ENCODE results near the gene SPRN.

Gene SPRN

DNA sequence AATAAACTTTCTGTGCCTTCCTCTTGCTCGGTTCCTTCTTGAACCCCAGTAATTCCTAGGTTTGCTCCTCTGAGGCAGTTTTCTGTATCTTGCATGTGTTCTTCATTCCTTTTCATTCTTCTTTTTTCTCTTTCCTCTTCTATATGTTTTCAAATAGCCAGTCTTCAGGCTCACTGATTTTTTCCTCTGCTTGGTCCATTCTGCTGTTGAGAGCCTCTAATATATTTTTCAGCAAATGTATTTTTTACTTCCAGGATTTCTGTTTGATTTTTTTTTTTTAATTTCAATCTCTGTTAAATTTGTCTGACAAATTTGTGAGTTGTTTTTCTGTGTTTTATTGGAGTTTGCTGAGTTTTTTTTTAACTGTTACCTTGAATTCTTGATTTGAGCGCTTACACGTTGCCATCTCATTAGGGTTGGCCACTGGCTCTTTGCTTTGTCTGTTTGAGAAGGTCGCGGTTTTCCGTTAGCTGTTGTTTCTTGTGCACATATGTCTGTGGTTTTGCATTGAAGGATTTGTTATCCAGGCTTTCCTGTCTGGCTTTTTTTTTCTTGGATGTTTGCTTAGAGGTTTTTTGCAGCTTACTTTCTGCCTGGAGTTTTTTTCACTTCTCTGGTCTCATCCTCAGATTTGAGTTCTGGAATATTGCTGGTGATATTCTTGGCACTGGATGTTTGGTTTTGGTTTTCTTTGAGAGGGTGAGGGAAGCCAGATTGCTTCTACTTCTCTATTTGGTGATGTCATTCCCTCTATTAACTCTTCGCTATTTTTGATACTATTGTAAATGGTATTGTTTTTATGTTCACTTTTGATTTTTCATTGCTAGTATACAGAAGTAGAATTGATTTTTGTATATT, 12.7 kb downstream of the SPRN start:
- no peak for DNase-seq

- no peak for DNase-seq
Observed at GRCh38 chr10:133405844-133406527, 18.4 kb downstream of the SPRN start.

DNA sequence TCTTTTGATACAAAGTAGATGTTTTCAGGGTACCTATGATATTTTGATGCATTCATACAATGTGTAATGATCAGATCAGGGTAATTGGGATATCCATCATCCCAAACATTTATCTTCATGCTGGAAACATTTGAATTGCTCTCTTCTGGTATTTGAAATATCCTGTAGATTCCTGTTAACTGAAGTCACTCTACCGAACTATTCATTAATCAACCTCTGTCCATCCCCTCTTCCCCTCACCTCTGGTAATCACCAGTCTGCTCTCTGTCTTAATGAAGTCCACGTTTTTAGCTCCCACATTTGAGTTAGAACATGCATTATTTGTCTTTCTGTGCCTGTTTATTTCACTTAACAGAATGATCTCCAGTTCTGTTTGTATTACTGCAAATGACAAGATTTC, 19.2 kb downstream of the SPRN start:
- DNase-seq, result no peak

DNA sequence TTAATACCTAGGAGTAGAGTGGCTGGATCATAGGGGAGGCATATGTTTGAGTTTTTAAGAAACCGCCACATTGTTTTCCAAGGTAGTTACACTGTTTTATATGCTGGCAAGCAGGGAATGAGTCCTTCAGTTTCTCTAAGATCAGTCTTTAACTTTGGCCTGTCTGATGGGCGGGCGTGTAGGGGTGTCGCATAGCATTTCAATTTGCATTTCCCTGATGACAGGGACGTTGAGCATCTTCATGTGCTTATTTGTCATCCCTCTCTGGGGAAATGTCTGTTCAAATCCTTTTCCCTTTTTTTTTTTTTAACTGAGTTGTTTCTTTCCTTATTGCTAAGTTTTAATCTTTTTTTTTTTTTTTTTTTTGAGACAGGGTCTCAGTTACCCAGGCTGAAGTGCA, 20.6 kb downstream of the SPRN start:
- no peak for DNase-seq

DNA sequence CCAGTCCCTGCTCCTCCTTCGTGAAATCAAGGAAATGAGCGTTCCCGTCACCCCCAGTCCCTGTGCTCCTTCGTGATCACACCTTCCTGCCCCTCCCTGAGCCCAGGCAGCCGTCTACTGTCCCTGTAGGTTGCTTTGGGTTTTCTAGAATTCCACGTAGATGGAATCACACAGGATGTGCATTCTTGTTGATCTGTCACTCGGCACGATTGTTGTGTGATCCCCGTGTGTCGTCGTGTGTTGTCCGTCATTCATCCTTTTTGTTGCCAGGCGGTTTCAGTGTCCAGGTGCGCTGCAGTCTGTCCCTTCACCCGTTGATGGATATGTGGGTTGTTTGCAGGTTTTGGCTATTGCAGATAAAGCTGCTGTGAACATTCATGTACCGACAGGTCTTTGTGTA, 21.1 kb downstream of the SPRN start:
- no peak for DNase-seq

DNA sequence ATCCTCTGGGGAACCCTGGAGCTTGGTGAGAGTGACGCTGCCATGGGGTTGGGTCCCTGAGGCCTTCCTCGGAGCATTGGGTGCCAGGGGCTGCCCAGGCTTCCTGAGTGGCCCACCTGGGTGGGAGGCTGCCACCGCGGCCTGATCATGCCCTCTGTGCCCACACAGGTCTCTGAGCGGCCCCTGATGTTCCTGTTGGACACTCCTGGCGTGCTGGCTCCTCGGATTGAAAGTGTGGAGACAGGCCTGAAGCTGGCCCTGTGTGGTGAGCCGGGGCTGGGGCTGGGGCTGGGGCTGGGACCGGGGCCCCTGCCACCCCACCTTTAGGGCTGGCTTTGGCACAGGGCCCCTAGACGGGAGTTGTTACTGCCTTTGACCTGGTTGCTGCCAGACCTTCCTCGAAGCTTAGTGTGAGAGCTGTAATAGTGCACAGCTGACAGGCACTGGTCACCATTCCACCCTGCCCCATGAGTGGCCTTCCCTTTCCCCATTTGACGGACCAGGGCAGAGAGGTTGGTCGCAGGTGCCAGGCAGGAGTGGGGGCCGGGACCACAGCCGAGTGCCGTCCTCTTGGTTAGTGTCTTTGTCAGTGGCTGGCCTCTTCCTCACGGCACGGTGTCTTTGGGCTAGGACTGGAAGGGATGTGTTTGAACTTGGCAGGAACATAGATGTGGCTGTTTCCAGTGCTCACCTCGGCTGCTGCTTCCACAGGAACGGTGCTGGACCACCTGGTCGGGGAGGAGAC, 22.3 kb downstream of the SPRN start:
- DNase-seq, result no peak

- DNase-seq, result no peak
Observed at GRCh38 chr10:133401500-133401899, 22.9 kb downstream of the SPRN start.

GRCh38 chr10:133400624-133401424, 23.6 kb downstream of the SPRN start:
- no peak for DNase-seq

DNA sequence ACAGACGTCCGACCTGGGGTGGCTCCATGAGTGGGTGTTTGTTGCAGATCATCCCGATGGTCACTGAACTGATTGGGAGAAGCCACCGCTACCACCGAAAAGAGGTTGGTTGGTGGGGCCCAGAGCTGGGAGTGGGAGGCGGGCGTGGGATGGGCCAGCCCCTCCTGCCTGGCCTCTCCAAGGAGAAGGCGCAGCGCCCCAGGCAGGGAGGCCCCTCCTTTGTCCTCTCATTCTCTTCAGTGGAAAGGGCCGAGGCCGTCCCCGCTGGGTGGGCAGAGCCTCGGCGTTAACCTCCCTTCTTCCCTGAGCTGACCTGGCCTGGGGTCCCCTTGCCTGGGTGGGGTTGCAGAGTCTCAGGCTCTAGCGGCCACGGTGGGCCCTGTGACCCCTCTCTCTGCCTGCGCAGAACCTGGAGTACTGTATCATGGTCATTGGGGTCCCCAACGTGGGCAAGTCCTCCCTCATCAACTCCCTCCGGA, 25.3 kb downstream of the SPRN start:
- DNase-seq, result no peak

DNA sequence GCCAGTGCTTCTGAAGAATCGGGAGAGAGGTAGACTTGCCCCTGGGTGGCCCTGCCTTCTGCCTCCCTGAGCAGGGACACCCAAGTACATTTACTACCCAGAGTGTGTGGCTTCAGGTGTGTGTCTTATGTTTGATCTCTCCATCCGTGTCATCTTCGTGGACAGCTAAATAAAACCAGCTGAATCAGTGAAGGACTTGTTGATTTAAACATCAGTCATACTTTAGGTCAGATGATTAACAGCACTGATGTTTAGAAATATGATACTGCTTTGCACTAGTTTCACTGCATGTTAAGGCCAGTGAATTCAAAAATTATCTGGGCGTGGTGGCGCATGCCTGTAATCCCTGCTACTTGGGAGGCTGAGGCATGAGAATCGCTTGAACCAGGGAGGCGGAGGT, 26.5 kb downstream of the SPRN start:
- DNase-seq, result no peak

GRCh38 chr10:133396035-133396624, 28.3 kb downstream of the SPRN start:
- no peak for DNase-seq

DNA sequence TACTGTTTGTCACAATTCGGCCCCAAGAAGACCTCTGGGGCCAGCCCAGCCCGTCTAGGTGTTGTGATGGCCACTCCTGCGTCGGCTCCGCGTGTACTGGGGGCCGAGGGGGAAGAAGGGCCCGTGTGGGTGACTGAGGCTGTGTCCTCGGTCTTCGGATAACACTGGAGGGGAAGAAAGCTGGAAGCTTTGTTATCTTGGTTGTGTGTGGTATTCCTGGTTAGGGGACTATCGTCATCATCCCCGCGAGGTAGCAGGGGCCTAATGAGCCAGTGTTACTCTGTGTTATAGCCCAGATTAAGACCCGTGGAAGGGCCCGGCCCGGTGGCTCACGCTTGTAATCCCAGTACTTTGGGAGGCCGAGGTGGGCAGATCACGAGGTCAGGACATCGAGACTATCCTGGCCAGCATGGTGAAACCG, 29.6 kb downstream of the SPRN start:
- DNase-seq, result no peak

GRCh38 chr10:133394064-133394663, 30.3 kb downstream of the SPRN start, which contains the start of gene MTG1:
Gene MTG1, plus strand, starts transcription at chr10:133394157. Its CDS starts 64 bp downstream, at chr10:133394221.
- DNase-seq, result peak; percentile 49 to 96 (median 91)

DNA sequence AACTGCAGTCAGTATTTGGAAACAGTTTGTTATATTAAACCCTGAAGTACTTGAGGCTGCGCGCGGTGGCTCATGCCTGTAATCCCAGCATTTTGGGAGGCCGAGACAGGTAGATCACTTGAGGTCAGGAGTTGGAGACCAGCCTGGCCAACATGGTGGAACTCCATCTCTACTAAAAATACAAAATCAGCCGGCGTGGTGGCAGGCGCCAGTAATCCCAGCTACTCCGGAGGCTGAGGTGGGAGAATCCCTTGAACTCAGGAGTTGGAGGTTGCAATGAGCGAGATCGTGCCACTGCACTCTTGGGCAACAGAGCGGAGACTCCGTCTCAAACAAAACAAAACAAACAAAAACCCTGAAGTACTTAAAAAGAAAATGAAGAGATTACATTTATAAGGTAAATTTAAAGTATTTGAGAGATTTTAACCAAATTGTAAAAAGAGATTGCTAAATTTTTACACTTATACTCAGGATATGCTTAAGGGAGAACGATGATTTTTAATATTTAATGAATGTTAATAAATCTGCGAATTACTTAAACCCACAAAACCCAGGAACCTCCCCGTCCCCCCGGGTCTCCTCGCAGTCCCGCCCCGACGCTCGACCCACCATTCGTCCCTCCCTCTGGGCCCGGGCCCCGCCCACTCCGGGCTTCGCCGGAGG, 30.9 kb downstream of the SPRN start:
- no peak for DNase-seq

DNA sequence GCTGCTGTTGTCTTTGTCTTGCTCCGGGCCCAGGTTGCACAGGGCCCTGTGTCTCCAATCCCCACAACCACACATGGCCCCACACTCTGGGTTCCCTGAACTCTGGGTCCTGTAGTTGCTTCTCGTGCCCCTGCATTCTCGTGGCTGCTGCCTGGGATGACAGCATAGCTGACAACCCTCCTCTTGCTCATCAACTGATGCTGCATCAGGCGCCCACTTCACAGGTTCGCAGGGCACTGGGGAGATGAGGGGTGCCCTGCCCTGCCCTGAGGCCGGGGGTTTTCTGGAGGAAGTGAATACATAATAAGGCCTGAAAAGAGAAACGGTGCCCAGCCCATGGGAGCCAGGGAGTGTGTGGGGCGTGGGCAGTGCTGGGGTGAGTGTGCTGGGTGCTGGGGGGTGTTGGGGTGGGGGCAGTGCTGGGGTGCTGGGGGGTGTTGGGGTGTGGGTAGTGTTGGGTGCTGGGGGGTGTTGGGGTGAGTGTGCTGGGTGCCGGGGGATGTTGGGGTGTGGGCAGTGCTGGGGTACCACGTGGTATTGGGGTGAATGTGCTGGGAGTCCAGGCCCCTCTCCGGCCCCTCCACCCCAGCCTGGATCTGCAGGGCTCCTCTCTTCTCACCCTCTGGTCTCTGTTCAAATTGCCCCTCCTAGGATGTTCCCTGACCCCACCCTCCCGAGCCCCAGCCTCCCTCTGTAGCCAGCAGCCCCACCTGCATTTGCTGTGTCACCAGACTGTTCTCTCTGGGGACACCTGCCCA, 32.5 kb downstream of the SPRN start:
- no peak for DNase-seq

DNA sequence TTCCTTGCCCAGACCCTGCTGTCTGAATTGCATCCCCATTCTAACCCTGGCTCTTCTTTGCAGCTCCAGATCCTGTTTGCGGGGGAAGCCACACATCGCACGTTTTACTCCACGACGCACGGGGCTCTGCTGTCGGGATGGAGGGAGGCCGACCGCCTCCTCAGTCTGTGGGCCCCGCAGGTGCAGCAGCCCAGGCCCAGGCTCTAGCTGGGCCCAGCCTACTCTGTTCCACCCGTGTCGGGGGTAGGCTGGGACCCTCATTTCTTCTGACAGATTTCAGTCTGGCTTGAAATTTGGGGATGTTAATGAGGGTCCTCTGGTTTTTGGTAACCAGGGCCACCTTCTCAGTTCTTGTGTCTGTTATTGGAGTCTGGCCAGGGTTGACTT, 33.2 kb downstream of the SPRN start:
- DNase-seq, result no peak

- DNase-seq, result no peak
Observed at GRCh38 chr10:133390597-133391248, 33.7 kb downstream of the SPRN start.
